Measurements from ENCODE around the gene PTPRN2.

DNA sequence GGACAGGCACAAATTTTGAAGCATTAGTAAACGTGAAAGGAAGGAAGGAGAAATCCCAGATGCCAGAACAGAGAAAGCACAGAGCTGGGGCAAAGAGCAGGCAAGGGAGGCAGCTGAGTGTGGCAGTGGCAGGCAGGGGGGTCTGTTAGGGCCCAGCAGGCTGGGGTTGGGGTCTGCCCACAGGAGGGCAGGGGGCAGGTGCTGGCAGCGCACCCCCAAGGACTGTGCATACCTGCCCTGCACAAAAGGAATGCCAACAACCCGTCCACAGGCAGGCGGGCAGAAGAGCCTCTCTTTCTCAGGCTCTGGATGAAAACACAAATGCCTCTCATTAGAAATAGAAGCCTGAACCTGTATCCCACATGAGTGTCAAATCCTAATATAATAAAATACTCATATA, 552.3 kb downstream of the PTPRN2 start:
- no peak for TF ChIP-seq CTCF (IDR thresholded peaks at IDR 0.05)
- no peak for TF ChIP-seq ZFX (IDR thresholded peaks at IDR 0.05; ENCODE audit: borderline replicate concordance)
